HG02973 (cell line): ENCODE data around the gene MRPL3.
"Not testable (repeated sequence)": the region's sequence is repeated elsewhere in the genome, so short reads cannot be mapped to it uniquely, and the experiment has no call there.

Source experiments
- ATAC-seq: cut with Tn5 transposase; IDR thresholded peaks from one replicate; pipeline ENCODE4 v1.9.1; 2021; ENCODE audit warnings: moderate library complexity; ENCODE audit not compliant: unreplicated experiment

The MRPL3 gene

GRCh38 chr3:131501949-131502348, 822 bp downstream of the MRPL3 start:
- ATAC-seq, result no peak

GRCh38 chr3:131494706-131495105, 8.1 kb downstream of the MRPL3 start:
- ATAC-seq, result no peak

GRCh38 chr3:131491775-131492174, 11.0 kb downstream of the MRPL3 start:
- ATAC-seq, result no peak

GRCh38 chr3:131491084-131491483, 11.7 kb downstream of the MRPL3 start:
- ATAC-seq, result no peak

GRCh38 chr3:131486545-131486944, 16.2 kb downstream of the MRPL3 start:
- not testable (repeated sequence) for ATAC-seq

GRCh38 chr3:131485119-131485518, 17.7 kb downstream of the MRPL3 start:
- ATAC-seq, result no peak

GRCh38 chr3:131484496-131485111, 18.2 kb downstream of the MRPL3 start:
- ATAC-seq, result no peak

- no peak for ATAC-seq
Measured at GRCh38 chr3:131480116-131480515, 22.7 kb downstream of the MRPL3 start.

GRCh38 chr3:131477813-131478212, 25.0 kb downstream of the MRPL3 start:
- no peak for ATAC-seq

- ATAC-seq, result no peak
Measured at GRCh38 chr3:131474115-131474514, 28.7 kb downstream of the MRPL3 start.

GRCh38 chr3:131470377-131470776, 32.4 kb downstream of the MRPL3 start:
- no peak for ATAC-seq

- ATAC-seq, result no peak
Measured at GRCh38 chr3:131458653-131459052, 44.1 kb downstream of the MRPL3 start.

GRCh38 chr3:131457220-131457619, 45.6 kb downstream of the MRPL3 start:
- ATAC-seq, result no peak

GRCh38 chr3:131454501-131454900, 48.3 kb downstream of the MRPL3 start:
- ATAC-seq, result no peak

- no peak for ATAC-seq
Measured at GRCh38 chr3:131453533-131453932, 49.2 kb downstream of the MRPL3 start.

GRCh38 chr3:131447349-131447748, 55.4 kb downstream of the MRPL3 start:
- ATAC-seq, result no peak

- ATAC-seq, result no peak
Measured at GRCh38 chr3:131444180-131444579, 58.6 kb downstream of the MRPL3 start.

GRCh38 chr3:131439084-131439483, 63.7 kb downstream of the MRPL3 start:
- ATAC-seq, result no peak

- ATAC-seq, result no peak
Measured at GRCh38 chr3:131435000-131435399, 67.8 kb downstream of the MRPL3 start.

GRCh38 chr3:131432441-131432840, 70.3 kb downstream of the MRPL3 start:
- ATAC-seq, result no peak

GRCh38 chr3:131431754-131432153, 71.0 kb downstream of the MRPL3 start:
- ATAC-seq, result no peak

GRCh38 chr3:131427226-131427625, 75.5 kb downstream of the MRPL3 start:
- ATAC-seq, result no peak

- no peak for ATAC-seq
Measured at GRCh38 chr3:131421957-131422498, 80.7 kb downstream of the MRPL3 start.
